Measurements from ENCODE around the gene NSD2.

DNA sequence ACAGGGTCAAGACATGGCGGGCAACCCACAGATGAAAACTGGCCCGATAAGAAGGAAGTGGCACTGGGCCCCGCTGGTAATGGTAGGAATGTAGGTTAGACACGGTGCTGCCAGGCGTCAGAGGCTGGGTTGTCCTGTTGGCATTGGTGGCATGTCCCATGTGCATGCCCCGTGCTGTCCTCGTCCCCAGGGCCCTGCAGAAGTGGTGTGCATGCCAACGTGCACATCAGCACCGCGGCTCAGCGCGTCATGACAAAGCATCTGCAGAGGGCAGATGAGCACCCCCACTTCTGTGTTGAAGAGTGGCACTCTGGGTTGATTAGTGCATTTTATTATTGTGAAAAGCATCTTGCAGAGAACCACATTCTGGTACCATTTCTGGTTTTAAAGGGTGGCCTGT, 102.0 kb downstream of the NSD2 start:
- TF ChIP-seq, protein P1, sequence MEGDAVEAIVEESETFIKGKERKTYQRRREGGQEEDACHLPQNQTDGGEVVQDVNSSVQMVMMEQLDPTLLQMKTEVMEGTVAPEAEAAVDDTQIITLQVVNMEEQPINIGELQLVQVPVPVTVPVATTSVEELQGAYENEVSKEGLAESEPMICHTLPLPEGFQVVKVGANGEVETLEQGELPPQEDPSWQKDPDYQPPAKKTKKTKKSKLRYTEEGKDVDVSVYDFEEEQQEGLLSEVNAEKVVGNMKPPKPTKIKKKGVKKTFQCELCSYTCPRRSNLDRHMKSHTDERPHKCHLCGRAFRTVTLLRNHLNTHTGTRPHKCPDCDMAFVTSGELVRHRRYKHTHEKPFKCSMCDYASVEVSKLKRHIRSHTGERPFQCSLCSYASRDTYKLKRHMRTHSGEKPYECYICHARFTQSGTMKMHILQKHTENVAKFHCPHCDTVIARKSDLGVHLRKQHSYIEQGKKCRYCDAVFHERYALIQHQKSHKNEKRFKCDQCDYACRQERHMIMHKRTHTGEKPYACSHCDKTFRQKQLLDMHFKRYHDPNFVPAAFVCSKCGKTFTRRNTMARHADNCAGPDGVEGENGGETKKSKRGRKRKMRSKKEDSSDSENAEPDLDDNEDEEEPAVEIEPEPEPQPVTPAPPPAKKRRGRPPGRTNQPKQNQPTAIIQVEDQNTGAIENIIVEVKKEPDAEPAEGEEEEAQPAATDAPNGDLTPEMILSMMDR (IDR thresholded peaks at IDR 0.05) = no peak
- TF ChIP-seq POLR2A (IDR thresholded peaks at IDR 0.05) = no peak

Data from Peyer's patch (tissue), 4 donors.